HPDE6-E6E7 (cell line): ENCODE measurements around the gene PAF1.
"Not testable (repeated sequence)": the region's sequence is repeated elsewhere in the genome, so short reads cannot be mapped to it uniquely, and the experiment has no call there.

ENCODE experiments used
- DNase-seq: peaks from one replicate; pipeline ENCODE4 v3.0.0; 2011; ENCODE audit warnings: missing footprints; ENCODE audit errors: extremely low spot score

Gene PAF1

GRCh38 chr19:39355253-39355652 is 35.7 kb downstream of the PAF1 start:
- DNase-seq: no peak

GRCh38 chr19:39352381-39353255 is 38.3 kb downstream of the PAF1 start:
- no peak for DNase-seq

GRCh38 chr19:39351537-39352064 is 39.3 kb downstream of the PAF1 start:
- DNase-seq: no peak

GRCh38 chr19:39350156-39350555 is 40.8 kb downstream of the PAF1 start:
- DNase-seq: no peak

GRCh38 chr19:39349326-39349725 is 41.6 kb downstream of the PAF1 start:
- DNase-seq: no peak

- DNase-seq: no peak
These were observed 43.4 kb downstream of the PAF1 start for GRCh38 chr19:39347332-39348164.

GRCh38 chr19:39345956-39346355 is 45.0 kb downstream of the PAF1 start:
- DNase-seq: no peak

GRCh38 chr19:39342647-39343305 is 48.1 kb downstream of the PAF1 start:
- DNase-seq: no peak

- DNase-seq: peak; percentile 96
These were observed 48.9 kb downstream of the PAF1 start, which contains the start of gene SAMD4B for GRCh38 chr19:39341719-39342604. SAMD4B (plus strand) TSS chr19:39342421; CDS start chr19:39356894, 14,473 bp downstream.

- no peak for DNase-seq
These were observed 49.7 kb downstream of the PAF1 start for GRCh38 chr19:39341129-39341718.

- not testable (repeated sequence) for DNase-seq
These were observed 50.8 kb downstream of the PAF1 start for GRCh38 chr19:39340156-39340555.

- no peak for DNase-seq
These were observed 51.2 kb downstream of the PAF1 start for GRCh38 chr19:39339674-39340073.

- DNase-seq: no peak
These were observed 54.4 kb downstream of the PAF1 start for GRCh38 chr19:39336483-39336882.
